Measurements from ENCODE around the gene ESYT1.

Gene ESYT1, protein sequence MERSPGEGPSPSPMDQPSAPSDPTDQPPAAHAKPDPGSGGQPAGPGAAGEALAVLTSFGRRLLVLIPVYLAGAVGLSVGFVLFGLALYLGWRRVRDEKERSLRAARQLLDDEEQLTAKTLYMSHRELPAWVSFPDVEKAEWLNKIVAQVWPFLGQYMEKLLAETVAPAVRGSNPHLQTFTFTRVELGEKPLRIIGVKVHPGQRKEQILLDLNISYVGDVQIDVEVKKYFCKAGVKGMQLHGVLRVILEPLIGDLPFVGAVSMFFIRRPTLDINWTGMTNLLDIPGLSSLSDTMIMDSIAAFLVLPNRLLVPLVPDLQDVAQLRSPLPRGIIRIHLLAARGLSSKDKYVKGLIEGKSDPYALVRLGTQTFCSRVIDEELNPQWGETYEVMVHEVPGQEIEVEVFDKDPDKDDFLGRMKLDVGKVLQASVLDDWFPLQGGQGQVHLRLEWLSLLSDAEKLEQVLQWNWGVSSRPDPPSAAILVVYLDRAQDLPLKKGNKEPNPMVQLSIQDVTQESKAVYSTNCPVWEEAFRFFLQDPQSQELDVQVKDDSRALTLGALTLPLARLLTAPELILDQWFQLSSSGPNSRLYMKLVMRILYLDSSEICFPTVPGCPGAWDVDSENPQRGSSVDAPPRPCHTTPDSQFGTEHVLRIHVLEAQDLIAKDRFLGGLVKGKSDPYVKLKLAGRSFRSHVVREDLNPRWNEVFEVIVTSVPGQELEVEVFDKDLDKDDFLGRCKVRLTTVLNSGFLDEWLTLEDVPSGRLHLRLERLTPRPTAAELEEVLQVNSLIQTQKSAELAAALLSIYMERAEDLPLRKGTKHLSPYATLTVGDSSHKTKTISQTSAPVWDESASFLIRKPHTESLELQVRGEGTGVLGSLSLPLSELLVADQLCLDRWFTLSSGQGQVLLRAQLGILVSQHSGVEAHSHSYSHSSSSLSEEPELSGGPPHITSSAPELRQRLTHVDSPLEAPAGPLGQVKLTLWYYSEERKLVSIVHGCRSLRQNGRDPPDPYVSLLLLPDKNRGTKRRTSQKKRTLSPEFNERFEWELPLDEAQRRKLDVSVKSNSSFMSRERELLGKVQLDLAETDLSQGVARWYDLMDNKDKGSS

GRCh38 chr12:56127888-56128669 is at the start of gene ESYT1:
Gene ESYT1 (plus strand): TSS chr12:56128267. CDS start chr12:56128320, 53 bp downstream.
- peak; percentile 99 for DNase-seq

- no peak for DNase-seq
Observed at GRCh38 chr12:56078427-56078826, 49.6 kb upstream of the ESYT1 start.

- peak; percentile 72 for DNase-seq
Observed at GRCh38 chr12:56078931-56079722, 48.9 kb upstream of the ESYT1 start.

DNA sequence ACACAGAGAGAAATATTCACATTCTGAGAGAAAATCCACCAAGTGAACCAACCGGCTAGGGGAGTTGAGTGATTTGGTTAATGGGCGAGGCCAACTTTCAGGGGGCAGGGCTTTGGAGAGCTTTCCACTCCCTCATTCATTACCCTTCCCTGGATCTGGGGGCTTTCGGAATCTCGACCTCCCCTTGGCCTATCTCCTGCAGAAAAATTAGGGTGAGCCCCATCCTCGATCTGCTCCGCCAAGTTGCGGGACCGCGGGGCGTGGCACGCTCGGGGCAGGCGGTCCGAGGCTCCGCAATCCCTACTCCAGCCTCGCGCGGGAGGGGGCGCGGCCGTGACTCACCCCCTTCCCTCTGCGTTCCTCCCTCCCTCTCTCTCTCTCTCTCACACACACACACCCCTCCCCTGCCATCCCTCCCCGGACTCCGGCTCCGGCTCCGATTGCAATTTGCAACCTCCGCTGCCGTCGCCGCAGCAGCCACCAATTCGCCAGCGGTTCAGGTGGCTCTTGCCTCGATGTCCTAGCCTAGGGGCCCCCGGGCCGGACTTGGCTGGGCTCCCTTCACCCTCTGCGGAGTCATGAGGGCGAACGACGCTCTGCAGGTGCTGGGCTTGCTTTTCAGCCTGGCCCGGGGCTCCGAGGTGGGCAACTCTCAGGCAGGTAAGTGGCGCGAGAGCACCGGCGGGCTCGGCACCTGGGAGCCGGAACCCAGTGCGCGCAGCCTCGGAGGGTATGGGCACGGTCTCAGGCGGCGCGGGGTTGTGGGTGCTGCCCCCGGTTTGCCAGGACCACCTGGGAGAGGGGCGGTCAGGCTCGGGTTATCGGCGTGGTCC is 48.1 kb upstream of the ESYT1 start, which contains the start of gene ERBB3:
TSS of gene ERBB3 (plus strand) at position 443 of the 833 bp plus-strand sequence. CDS start at position 579, 136 bp downstream.
- peak; percentile 77 for DNase-seq

DNA sequence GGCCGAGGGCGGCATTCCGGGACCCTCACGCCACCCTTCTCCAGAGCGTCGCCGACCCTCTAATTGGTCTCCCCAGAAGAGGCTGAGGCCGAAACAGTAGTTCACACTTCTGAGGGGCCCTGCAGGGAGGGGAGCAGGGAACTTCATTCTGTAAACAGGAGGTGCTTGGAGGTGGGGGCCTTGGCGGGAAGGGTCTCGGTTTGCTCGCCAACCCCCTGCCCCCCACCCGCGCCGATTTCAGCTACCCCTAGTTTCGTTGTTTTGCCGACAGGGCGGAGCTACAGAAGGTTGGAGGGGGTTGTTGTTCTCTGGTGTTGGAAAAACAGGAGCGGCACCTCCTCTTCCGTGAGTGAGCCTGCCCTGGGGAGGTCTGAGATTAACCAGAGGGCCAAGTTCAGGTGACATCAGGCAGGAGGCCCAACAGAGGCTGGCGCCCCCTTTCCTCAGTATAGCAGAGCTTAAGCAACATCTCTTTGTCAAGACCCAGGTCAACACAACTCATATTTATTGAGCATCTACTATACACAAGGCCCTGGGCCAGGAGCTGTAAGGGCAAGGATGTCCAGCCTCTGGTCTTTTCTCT is 47.4 kb upstream of the ESYT1 start:
- DNase-seq: no peak

DNA sequence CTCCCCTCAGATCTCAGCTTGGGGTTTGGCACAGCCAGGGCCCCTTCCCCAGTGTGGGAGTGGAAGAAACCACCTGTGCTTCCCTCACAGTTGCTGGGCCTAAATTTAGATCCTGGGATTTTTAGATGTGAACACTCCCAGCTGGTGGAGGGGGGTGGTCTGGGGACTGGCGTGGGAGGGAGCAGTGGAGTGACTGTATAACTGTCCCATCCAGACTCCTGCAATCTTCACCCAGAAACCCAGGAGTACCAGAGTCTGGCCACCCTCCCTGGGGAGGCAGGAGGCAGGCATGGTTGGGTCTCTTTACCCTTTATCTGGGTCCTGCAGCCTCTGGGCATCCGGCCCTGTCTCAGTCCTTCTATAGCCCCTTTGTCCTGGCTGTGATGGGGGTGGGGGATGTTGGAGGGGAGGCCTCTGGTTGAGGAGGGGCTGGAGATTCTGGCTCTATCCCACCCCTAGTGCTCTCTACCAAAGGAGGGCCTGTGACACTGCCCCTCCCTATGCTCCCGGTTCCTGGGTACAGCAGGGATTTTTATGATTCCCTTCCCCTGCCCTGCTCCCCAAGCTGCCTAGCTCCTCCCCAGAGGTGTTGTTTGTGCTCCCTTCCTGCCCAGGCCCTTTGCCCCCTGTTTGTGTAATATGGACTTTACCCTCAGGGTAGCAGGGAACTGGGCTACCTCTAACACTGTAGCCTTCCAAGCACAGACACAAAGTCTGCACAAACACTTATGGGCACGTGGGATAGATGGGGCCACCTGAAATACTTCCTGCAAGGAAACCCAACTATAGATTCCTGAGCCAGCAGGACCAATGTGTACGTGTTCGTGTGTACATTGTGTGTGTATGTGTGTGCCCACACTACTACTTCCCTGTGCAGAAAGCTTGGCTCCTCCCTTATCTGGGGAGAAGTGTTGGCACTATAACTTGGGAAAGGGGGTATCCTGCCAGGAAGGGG is 46.4 kb upstream of the ESYT1 start:
- DNase-seq: no peak

GRCh38 chr12:56082382-56082781 is 45.7 kb upstream of the ESYT1 start:
- DNase-seq: no peak

DNA sequence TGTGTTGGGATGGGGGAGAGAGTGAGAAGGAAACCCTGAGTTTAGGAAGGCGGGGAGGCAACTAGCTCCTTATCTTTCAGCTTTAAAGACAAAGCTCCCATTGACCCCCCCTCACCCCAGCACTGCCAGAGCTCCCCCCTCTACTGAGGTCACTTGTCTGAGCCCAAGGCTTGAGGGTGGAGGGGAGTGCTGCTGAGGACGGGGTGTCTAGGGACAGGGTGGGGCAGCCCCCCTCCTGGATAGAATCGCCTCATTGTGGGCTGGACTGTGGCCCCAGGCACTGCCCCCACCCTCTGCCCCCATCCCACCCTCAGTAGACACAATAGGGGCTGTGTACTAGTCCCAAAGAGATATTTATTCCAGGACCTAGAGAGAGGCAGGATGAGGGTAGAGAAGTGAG is 45.1 kb upstream of the ESYT1 start:
- DNase-seq: no peak

DNA sequence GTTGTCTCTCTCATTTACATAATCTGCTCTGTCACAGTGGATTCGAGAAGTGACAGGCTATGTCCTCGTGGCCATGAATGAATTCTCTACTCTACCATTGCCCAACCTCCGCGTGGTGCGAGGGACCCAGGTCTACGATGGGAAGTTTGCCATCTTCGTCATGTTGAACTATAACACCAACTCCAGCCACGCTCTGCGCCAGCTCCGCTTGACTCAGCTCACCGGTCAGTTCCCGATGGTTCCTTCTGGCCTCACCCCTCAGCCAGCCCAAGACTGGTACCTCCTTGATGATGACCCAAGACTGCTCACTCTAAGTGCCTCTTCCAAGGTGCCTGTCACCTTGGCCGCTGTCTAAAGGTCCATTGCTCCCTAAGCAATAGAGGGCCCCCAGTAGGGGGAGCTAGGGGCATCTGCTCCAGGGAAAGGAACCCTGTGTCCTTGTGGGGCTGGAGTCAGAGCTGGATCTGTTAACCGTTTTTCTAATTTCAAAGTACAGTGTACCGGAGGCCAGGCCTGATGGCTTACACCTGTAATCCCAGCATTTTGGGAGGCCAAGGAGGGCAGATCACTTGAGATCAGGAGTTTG is 43.0 kb upstream of the ESYT1 start:
- peak; percentile 43 for DNase-seq

DNA sequence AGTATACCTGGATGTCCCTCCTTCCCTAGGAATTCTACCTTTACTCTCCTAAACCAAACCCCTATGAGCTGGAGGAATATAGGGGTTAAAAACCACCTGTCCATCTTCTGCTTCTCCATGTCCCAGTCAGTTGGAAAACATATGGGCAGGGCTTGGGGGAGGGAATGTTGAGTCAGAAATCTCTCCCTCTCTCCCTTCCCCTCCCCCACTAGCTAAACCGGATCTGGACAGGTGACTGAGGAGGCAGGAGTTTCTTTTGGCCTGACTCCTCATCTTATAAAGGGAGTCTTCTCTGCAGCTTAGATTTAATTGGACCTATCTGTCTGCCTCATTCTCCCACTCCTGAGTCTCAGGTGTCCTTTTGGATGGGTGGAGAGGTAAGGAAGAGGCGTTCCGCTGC is 42.0 kb upstream of the ESYT1 start:
- DNase-seq: no peak

- DNase-seq: no peak
Observed at GRCh38 chr12:56086608-56087007, 41.5 kb upstream of the ESYT1 start.

DNA sequence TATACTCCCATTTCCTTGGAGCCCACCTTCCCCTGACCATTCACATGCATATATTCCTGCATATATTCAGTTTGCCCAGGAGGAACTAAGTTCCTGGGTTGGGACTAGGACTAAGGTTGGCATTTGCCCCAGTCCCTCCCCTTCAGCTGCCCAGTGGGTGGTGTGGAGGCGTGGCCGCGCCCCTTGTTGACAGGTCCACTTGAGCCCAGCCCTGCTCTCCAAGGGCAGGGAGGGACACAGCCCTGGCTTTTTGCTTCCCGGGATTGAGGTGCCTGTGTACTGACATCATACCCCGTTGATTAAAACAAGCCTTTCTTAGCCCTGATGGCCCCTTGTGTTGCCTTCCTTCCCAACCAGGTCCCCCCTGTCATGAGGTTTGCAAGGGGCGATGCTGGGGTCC is 40.8 kb upstream of the ESYT1 start:
- DNase-seq: no peak

GRCh38 chr12:56097738-56098137 is 30.3 kb upstream of the ESYT1 start:
- DNase-seq: no peak

GRCh38 chr12:56098592-56098991 is 29.5 kb upstream of the ESYT1 start:
- DNase-seq: no peak

DNA sequence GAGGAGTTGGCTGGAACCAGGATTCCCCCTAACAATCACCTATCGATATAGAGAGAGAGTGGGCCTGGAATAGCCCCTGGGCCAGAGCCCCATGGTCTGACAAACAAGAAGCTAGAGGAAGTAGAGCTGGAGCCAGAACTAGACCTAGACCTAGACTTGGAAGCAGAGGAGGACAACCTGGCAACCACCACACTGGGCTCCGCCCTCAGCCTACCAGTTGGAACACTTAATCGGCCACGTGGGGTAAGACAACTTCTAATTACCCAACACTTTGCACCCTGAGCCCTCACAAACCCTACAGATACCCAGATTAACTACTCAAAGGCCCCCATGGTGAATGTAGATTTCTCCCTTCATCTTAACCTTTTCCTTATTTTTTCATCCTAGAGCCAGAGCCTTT is 28.3 kb upstream of the ESYT1 start:
- no peak for DNase-seq

GRCh38 chr12:56101045-56101444 is 27.0 kb upstream of the ESYT1 start:
- no peak for DNase-seq

DNA sequence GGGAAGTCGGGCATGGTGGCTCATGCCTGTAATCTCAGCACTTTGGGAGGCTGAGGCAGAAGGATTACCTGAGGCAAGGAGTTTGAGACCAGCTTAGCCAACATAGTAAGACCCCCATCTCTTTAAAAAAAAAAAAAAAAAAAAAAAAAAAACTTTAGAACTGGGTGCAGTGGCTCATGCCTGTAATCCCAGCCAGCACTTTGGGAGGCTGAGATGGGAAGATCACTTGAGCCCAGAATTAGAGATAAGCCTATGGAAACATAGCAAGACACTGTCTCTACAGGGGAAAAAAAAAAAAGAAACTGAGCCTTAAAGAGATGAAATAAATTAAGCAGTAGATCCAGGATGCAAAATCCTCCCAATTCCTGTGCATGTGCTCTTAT is 25.4 kb upstream of the ESYT1 start:
- no peak for DNase-seq

DNA sequence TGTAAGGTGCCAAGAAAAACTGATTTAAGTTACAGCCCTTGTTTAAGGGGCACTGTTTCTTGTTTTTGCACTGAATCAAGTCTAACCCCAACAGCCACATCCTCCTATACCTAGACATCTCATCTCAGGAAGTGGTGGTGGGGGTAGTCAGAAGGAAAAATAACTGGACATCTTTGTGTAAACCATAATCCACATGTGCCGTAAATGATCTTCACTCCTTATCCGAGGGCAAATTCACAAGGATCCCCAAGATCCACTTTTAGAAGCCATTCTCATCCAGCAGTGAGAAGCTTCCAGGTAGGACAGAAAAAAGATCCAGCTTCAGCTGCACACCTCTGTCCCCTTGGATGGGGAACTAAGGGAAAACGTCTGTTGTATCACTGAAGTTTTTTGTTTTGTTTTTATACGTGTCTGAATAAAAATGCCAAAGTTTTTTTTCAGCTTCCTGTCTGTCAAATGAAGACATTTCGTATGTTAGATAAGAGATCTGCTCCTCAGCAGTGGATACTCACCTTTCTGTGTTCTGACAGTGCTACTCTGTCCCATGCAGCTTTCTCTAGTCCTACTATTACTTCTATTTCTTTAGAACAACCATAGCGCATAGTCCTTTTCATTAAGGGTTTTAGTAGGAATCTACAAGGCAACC is 24.9 kb upstream of the ESYT1 start:
- no peak for DNase-seq

- no peak for DNase-seq
Observed at GRCh38 chr12:56103823-56104108, 24.3 kb upstream of the ESYT1 start.
